ENCODE data around the gene TMEM154.
"Not testable (repeated sequence)": the region's sequence is repeated elsewhere in the genome, so short reads cannot be mapped to it uniquely, and the experiment has no call there.

TMEM154 gene

DNA sequence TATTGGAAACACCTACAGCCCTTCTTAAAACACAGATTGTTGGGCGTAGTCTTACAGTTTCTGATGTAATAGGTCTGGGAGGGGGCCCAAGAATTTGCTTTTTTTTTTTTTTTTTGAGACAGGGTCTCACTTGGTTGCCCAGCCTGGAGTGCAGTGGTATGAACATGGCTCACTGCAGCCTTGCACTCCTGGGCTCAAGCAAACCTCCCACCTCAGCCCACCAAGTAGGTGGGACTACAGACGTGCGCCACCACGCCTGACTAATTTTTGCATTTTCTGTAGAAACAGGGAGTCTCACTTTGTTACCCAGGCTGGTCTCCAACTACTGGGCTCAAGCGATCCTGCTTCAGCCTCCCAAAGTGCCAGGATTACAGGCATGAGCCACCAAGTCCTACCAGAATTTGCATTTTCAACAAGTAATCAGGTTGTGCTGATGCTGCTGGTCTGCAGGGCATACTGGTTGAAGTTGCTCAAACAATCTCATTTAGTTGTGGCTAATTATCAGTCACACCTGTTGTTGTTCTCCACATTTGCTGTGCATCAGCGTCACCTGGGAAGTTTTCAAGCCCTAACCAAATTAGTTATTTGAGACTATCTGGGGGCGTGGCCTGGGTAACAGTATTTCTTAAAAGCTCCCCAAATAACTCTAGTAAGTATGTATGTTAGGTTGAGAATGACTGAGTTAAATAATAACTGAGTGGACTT is 14.0 kb downstream of the TMEM154 start:
- no peak for DNase-seq

- not testable (repeated sequence) for DNase-seq
These were observed 15.8 kb downstream of the TMEM154 start for GRCh38 chr4:152664067-152664378.

DNA sequence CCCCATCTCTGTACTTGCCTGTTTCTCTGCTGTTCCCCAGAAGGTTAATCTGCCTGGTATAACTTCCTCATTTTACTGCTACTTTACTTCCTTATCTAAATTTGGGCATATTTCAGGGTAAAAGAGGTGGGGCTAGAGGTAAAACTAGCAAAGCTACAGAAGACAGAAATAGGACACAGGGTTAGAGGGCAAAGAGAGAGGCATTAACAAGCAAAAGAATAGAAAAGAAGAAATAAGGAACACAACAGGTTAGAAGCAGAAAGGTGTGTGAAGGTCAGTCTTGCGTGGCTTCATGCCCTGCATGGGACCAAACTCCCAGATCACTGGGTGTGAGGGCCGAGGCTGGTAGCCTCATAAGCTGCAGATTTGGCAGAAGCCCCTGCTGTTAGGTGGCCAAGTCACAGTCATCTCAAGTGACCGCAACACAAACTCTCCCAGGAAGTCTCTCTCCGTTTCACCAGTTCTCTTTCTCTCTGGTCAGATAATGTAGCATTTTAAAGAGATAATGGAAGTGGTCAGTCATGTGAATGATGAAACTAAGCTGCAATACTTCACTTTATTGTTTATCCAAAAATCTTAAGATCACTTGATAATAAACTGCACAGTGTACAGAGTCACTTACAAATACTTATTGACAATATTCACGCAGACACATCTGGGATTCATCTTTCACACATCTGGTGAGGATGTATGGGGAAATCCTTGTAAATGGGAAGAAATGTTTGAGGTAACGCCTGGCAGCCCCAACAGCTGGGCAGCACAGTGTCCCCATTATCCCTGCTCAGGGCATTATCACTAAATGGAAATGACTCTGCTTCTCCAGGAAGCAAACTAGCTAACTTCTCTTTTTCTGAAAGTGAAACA is 16.4 kb downstream of the TMEM154 start:
- DNase-seq = no peak

DNA sequence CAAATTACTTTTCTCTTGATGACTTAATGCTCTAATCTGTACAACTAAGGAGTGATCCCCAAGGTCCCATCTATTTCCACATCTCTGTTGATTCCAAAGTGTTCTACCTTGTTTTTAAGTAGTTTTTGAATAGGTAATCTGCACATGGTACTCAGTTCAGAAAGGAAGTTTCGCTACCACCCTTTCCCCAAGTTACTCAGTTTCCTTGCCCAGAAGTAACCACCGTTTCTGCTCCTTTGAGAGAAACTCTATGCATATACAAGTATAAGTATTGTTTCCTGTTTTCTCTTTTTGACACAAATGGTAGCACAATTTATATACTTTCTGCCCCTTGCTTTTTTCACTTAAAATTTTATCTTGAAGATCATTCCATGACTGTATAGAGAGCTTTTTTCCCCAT is 18.1 kb downstream of the TMEM154 start:
- no peak for DNase-seq

DNA sequence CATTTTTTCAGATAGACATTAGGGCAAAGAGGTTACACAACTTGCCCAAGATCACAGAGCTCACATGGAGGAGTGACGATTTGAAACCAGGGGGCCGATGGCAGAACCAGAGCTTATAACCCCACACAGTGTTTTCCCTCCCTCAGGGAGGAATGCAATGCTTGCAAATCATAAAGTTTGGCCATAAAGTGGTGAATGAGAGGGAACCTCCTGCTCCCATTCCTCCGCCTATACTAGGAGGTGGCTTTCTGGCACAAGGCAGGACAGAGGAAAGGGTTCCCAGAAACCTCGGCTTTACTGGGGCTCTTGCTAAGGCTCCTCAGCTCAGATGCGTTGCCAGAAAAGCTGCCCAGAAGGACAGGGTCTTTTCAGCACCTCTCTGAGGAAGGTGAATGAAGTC is 19.3 kb downstream of the TMEM154 start:
- no peak for DNase-seq

- no peak for DNase-seq
These were observed 20.0 kb downstream of the TMEM154 start for GRCh38 chr4:152659806-152660205.

DNA sequence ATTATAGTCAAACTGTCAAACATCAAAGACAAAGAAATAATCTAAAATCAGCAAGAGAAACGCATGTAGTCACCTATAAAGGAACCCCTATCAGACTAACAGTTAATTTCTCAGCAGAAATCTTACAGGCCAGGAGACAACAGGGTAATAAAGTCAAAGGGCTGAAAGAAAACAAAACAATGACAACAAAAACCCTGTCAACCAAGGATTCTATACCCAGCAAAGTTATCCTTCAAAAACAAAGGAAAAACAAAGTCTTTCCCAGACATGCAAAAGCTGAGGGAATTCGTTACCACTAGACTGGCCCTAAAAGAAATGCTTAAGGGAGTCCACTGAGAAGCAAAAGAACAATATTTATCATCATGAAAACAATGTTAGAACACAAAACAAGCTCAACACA is 22.1 kb downstream of the TMEM154 start:
- DNase-seq = no peak

DNA sequence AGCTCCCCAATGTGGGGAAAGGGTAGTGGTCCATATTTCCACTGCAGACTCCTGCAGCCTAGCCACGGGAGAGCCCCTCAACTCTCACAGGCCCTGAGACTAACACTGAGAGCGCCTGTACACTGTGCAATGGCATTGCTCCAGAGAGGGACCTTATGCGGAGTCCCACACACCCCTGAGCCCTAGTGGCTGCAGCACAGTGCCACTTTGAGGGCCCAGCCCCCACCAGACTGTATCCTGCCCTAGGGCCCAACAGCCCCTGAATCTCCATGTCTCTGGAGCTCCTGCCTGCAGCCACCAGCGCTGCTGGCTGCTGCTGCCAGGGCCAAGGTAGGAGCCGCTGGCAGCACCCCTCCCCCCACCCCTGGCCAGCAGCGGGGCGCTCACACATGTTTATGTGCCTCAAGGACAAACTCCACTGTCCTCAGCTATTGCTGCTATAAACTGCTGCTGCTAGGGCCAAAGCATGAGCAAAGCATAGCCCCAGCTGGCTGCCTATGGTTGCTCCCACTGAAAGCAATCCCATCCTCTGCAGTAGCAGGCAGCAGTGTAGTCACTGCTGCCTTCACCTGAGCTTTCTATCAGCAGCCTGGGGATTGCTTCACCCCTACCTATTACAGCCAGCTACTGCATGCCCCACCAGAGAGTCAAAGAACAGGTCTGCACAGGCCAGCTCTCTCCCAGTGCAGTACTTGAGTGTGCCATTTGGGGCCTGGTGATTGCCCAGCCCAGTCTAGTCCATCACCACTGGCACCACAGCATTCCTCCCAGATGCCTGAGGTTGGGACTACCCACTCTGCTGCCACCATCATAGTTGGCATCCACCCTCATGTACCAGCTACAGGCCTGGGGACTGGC is 24.3 kb downstream of the TMEM154 start:
- DNase-seq = no peak

GRCh38 chr4:152652102-152652501 is 27.7 kb downstream of the TMEM154 start:
- DNase-seq = no peak

- no peak for DNase-seq
These were observed 28.2 kb downstream of the TMEM154 start for GRCh38 chr4:152651473-152652060.

DNA sequence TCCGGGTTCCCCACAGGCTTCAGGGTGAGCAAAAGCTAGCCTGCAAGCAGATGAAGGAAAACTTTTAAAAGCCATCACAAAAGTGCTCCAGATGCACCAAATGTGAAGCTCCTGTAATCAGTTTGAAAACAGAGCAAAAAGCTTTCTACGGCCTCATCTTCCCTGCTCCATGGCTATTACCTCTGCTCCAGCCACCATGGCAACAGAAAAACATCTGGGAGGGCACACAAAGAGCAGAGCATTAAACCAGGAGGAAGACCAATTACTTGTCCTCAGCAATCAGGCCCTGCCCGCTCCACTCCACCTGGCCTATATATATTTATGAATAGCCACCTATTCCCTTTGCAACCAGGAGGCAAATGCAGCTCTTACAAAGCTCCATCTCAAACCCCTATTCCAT is 33.6 kb downstream of the TMEM154 start:
- DNase-seq = no peak

DNA sequence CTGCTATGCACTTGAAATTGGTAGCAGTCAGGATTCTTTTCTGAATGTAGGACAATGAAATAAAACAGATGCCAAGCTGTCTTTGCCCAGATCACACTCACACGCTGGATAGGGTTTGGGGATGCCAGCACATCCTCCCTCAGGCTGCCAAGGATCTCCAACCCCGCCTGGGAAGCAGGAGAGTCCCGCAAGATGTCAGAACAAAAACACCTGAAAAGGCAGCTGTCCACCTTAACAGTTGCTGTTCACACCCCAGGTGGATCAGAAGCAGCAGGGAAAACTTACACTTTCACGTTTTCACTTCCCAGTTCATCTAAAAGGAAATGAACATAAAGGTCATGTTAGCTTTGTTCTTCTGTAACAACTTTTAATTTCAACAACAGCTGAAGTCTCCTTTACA is 35.7 kb downstream of the TMEM154 start:
- no peak for DNase-seq

DNA sequence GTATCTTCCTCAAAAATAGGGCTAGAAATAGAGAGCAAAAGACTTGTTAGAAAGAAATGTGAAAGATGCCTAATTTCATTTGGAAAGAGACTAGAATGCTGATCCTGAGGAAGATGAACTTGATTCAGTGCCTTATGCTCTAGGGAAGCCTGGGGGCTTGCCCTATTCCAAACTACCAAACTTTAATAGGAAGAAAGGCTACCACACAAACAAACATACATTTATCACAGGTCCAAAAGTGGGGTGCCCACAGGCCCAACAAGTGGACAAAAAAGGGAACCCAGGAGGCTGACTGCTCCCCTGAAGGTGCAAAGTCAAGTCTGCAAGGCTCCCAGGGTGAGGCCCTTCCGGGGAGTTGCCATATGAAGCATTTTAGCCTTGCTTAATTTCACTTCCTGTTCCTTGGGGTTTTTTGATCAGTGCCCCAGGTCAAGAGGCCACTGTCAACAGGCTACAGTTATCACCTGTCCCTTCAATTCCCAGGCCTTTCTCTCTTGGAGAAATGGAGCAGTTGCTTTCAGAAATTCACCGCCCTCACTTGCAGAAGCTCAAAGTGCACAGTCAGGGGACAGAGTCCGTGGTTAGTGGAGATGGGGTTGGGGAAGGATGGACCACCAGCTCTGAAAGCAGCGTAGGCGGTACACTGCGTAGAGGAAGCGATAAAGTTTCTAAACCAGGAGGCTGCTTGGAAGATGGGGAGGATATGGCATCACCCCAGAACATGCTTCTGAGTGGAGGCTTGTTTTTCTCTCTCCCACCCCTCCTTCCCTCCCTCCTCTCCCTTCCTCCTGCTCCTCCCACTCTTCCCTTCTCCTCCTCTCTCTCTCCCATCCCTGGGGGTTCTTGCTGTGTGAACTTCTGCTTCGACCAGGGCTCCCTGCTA is 36.4 kb downstream of the TMEM154 start:
- DNase-seq = no peak

- no peak for DNase-seq
These were observed 39.5 kb downstream of the TMEM154 start for GRCh38 chr4:152640058-152640921.

- DNase-seq = no peak
These were observed 43.9 kb downstream of the TMEM154 start for GRCh38 chr4:152635851-152636250.

DNA sequence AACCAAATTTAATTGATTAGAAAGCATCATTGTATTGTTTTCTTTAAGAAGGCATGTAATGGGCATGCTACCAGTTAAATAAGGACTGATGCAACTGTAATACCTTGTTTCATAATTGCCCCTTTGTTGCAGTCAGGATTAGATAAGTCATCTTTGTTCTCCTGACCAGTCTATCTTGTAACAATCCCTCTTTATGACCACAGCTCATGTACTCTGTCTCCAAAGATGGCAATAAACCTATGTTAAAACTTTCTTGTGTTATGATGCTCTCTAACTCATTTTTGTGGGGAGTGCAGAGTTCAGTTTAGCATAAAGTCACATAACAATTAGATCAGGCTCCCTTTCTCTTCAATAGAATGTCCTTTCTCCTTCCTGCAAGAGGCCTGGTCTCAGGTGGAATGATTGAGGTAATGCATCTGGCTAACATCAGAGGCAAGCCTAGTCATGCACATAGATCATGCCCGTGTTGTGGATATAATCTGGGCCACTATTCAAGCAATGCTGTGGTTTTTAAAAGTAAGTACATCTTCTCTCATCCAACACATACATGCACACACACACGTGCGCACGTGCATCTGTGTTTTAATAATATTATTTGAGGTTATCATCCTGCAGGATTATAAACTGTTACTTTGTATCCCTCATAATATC is 45.6 kb downstream of the TMEM154 start:
- no peak for DNase-seq

GRCh38 chr4:152633118-152633517 is 46.7 kb downstream of the TMEM154 start:
- no peak for DNase-seq

GRCh38 chr4:152630324-152630723 is 49.5 kb downstream of the TMEM154 start:
- no peak for DNase-seq

DNA sequence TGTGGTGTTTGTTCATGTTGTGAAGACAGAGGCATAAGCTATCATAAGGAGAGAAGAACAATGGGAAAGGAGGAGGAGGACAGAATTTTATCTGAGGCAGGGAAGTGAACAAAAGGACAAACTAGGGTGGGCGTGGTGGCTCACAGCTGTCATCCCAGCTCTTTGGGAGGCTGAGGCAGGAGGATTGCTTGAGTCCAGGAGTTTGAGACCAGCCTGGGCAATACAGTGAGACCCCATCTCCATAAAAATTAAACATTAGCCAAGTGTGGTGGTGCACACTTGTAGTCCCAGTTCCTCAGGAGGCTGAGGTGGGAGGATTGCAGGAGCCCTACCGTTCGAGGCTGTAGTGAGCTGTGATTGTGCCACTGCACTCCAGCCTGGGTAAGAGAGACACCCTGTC is 49.9 kb downstream of the TMEM154 start:
- DNase-seq = no peak

DNA sequence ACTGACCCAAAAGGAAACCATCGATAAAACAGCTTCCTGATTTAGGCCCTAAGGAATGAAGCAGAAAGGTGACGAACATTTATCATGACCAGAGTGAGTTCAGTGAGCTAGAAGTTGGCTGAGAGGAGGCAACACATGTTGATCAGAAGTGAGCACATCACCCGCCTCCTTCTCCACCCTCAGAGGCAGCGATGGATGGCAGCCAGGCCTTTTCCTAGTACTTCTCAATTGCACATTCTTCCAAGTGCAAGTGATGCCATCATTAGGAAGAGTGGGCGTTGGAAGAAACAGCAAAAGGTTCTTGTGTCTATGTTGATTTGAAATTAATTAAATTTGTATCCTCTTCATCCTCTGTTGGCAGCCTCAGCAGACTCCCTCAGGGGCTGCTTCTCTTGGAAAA is 51.7 kb downstream of the TMEM154 start:
- no peak for DNase-seq

GRCh38 chr4:152626790-152627189 is 53.0 kb downstream of the TMEM154 start:
- DNase-seq = no peak

All from NCI-H2081 treated with DMSO at 0.1 percent for 48 hours (cell line).